GM18951 (cell line): ENCODE results near the gene FRMPD1.
A peak's percentile ranks its signal among the peaks of the same experiment; 100 is the strongest.

Experiments
- POLR2A ChIP-seq: IDR thresholded peaks from 4 replicates; pipeline ENCODE4 v1.6.1; 2011; ENCODE audit warnings: mild to moderate bottlenecking; ENCODE audit not compliant: insufficient read length, insufficient read depth; ENCODE audit errors: extremely low read depth
- in situ Hi-C: fragments of 300-500 bp; cut with MboI; formaldehyde crosslinking; loops from one replicate; pipeline ENCODE4 v1.12.0; 2022; ENCODE audit warnings: low sequenced_read_pairs, mixed read lengths, inconsistent platforms; ENCODE audit not compliant: unreplicated experiment

Gene FRMPD1

DNA sequence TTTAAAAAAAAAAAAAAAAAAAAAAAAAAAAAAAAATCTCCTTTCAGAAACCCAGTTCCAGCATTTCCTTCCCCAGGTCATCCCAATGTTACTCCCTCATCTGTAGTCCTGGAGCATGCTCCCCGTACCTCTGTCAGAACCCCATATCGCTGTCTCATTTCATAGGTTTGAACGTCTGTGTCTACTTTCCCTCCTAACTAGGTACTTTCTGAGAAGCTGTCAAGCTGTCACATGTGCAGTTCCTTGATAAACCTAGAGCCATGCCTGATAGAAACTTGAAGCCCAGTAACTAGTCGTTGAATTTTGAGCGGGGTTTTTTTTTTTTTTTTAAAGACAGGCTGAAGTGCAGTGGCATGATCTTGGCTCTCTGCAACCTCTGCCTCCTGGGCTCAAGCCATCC, 118.6 kb downstream of the FRMPD1 start:
- no peak for TF ChIP-seq POLR2A
- in situ Hi-C loops = no loop called here

DNA sequence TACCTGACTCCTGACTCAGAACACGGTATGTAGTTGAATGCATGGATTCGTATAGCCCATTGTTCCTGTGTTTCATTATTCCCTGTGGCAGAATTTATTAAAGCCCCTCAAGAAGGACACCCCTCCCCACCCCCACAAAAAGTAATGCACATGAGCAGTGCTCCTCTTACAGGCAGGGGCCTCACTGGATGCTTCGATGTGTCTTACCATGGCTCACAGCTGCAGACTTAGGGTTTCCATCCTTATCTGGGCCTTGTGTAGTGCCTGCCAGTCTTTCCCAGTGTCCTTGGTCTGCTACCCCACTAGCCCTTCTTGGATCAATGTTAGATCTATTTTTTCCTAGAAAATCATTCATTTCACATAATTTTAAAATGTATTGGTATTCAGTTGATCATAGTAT, 119.2 kb downstream of the FRMPD1 start:
- in situ Hi-C loops = no loop called here
- no peak for TF ChIP-seq POLR2A

DNA sequence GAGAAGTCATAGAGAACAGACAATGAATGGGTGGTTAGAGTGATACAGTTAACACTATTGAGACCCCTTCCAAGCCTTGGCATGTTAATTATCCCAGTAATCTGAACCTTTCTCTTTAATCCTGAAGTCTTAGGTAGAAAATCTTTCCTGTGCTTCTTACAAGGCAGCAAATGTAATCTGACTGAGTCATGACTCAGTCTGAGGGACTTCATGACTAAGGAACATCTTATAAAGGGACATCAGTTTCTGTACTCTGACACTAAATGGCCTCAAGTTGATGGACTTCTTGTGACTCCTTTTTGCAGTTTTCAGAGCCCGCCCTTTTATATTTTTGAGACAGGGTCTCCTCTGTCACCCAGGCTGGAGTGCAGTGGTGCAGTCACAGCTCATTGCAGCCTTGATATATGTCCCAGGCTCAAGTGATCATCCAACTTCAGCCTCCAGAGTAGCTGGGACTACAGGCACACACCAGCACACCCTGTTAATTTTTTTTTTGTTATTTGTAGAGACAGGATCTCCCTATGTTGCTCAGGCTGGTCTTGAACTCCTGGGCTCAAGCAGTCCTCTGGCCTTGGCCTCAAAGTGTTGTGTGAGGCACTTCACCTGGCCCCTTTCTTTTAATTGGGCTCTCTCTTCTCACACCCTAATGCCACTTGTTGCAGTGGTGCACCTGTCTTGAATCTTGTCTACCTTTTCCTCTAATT, 124.6 kb downstream of the FRMPD1 start:
- TF ChIP-seq POLR2A = no peak
- in situ Hi-C loops = no loop called here

GRCh38 chr9:37776328-37776727, 125.6 kb downstream of the FRMPD1 start:
- no peak for TF ChIP-seq POLR2A
- in situ Hi-C loops = no loop called here

DNA sequence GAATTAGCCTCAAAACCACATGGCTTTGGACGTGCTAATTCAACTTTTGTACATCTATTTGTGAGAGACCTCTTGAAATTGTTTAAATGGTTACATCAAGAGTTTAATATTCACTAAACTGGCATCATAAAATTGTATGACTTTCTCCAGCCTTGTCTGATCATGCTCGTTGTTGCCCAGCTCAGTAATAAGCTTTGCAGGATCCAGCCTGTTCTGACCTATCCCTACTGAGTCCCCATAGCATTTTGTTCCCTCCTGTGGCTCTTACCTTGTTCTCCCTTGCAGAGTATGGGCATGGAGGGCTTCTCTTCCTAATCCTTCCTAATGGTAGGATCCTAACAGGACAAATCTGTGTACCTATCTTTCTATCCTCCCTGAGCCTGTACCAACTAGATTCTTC, 127.8 kb downstream of the FRMPD1 start:
- in situ Hi-C loops = no loop called here
- no peak for TF ChIP-seq POLR2A

DNA sequence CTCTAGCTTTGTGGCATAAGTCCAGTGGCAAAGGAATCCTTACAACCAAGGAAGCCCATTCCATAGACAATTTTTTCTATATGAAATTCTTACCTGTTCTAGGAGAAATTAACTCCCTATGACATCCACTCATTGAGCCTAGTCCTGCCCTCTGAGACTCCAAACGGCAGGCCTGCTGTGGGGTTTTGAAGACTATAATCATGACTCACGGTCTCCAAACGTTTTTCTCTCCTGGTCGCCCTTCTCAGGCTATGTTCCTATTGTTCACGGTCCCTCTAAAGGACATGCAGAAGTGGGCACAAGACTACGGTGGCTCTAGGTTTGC, 133.5 kb downstream of the FRMPD1 start:
- no peak for TF ChIP-seq POLR2A
- in situ Hi-C loops = no loop called here

GRCh38 chr9:37784616-37785483, 134.1 kb downstream of the FRMPD1 start, which contains the start of gene EXOSC3:
Gene EXOSC3, minus strand, starts transcription at chr9:37785064. Its CDS starts 20 bp downstream, at chr9:37785044.
- in situ Hi-C loops = no loop called here

DNA sequence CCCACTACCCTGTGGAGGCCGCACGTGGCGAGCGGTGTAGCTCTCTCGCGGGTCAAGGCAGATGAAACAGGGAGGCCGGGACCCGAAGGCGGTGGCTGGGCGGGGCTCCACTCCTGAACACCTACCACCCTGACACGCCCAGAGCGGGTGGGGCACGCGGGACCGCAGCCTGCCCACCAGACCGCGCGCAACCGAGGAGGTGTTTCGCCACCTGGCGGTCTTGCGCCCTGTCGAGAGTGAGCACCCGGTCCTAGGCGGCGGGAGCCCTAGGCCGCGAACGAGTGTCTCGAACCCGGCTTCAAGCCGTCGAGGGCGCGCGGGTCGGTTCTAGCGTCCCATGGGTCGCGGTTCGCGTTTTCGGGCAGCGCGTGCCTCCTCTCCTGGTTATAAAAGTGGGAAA, 136.3 kb downstream of the FRMPD1 start:
- in situ Hi-C loops = no loop called here
- no peak for TF ChIP-seq POLR2A

More at GRCh38 chr9:37784616-37785483, 134.1 kb downstream of the FRMPD1 start, which contains the start of gene EXOSC3:
- TF ChIP-seq POLR2A = peak; percentile 97

DNA sequence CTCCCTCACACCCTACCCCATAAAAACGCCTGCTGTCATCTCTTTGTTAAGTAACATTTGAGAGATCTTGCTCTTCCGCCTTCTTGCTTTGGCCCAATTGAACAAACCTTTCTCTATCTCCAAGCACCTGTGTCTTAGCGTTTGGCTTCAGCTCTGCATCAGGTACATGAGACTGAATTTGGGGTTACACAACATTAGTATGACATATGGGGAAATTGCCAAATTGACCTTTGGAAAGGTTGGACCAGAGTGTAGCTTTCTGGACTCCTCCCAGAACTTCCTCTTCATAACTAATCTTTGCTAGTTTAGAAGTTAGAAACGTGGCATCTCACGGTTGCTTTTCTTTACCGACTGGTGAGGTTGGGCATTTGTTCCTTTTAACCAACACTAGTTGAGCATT, 137.6 kb downstream of the FRMPD1 start:
- in situ Hi-C loops = no loop called here

DNA sequence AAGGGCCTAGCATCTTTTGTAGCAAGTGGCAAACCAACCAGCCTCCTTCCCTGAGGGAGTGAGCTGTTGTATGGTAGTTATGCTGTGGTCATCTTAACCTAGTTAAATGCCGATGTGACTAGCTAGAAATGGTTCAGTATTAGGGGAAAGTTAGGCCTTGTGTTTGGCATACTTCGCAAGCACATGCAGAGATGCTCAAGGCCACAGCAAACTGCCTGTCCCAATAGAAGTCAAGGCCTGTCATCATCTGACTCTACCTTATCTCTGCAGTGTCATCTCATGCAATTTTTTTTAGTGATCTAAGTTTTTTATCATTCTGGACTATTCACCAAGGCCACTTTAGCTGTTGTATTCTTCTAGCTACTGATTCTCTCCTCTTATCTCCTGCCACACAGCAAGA, 139.3 kb downstream of the FRMPD1 start:
- no peak for TF ChIP-seq POLR2A

More for the DNA sequence above, 137.6 kb downstream of the FRMPD1 start:
- TF ChIP-seq POLR2A = no peak

GRCh38 chr9:37792122-37792521, 141.4 kb downstream of the FRMPD1 start:
- TF ChIP-seq POLR2A = no peak
- in situ Hi-C loops = no loop called here

More for the DNA sequence above, 139.3 kb downstream of the FRMPD1 start:
- in situ Hi-C loops = no loop called here

- in situ Hi-C loops = no loop called here
Measured at GRCh38 chr9:37796232-37796631, 145.5 kb downstream of the FRMPD1 start.

More at GRCh38 chr9:37796232-37796631, 145.5 kb downstream of the FRMPD1 start:
- no peak for TF ChIP-seq POLR2A
